T-helper 2 cell treated with Interferon-gamma antibody and Interleukin-4, amounts not matched to agents 5 μg/mL and 100 μg/mL, for 36 hours (primary cell): ENCODE data around the gene POLG.

Experiments
- DNase-seq: peaks from one replicate; pipeline ENCODE4 v3.0.0; 2021; ENCODE audit warnings: low spot score
- H3K27ac Mint-ChIP-seq: one replicate; pipeline ENCODE4 v1.8.0; 2021; ENCODE audit warnings: mild to moderate bottlenecking, mixed read lengths
- H3K27me3 Mint-ChIP-seq: one replicate; pipeline ENCODE4 v1.8.0; 2021; ENCODE audit warnings: low read depth, mixed read lengths
- H3K36me3 Mint-ChIP-seq: one replicate; pipeline ENCODE4 v1.8.0; 2021; ENCODE audit warnings: low read depth, mixed read lengths
- H3K4me1 Mint-ChIP-seq: one replicate; pipeline ENCODE4 v1.8.0; 2021; ENCODE audit warnings: low read depth, mixed read lengths
- H3K4me3 Mint-ChIP-seq: one replicate; pipeline ENCODE4 v1.8.0; 2022; ENCODE audit warnings: mild to moderate bottlenecking, moderate library complexity, mixed read lengths
- H3K9me3 Mint-ChIP-seq: one replicate; pipeline ENCODE4 v1.8.0; 2021; ENCODE audit warnings: mixed read lengths

Gene POLG

DNA sequence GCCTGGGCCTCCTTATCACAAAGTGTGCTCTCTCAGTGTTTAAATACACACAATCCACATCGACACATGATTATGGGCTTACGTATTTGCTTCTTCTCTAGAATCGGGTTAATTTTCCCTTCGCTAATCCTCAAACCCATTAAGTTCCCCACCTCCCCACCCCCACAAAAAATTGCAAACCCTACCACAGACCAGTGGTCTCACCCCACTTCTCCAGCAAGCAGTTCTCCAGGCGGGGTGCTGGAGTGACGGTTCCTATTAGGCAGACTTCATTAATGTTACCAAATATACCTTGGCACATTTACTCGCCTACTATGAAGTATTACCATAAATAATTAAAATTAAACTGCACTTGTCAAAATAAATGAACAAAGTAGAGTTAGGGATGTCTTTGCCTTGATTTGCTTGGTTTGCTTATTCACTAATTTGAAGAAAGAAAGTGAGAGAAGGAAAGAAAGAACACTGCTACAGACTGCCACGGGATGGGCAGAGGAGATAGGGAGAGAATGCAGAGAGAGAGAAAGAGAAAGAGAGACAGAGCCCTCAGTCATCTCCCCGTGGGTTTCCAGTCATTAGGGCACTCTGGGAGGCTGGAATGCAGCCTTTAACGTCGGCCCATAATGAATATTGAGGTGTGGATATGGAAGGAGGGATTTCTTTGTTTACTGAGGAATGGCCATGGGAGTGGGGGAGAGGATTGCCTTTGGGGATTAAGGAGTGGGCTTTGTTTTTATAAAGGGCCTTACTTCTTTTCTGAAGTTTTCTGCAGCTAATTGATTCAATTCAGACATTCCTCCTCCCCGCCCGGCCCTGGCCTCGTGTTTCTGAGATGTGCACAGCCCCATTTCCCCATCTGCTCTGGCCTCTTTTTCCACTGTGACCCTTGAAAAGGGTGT lies 39.7 kb upstream of the POLG start:
- Mint-ChIP-seq H3K27me3 (peaks cover 88% of the 10 kb centered on the region), H3K4me1 (no peaks in the 10 kb centered on the region), H3K27ac (no peak overlapping the region), H3K4me3 (no peak overlapping the region), H3K36me3 (no peaks in the 10 kb centered on the region), H3K9me3 (no peaks in the 10 kb centered on the region)
- no peak for DNase-seq

DNA sequence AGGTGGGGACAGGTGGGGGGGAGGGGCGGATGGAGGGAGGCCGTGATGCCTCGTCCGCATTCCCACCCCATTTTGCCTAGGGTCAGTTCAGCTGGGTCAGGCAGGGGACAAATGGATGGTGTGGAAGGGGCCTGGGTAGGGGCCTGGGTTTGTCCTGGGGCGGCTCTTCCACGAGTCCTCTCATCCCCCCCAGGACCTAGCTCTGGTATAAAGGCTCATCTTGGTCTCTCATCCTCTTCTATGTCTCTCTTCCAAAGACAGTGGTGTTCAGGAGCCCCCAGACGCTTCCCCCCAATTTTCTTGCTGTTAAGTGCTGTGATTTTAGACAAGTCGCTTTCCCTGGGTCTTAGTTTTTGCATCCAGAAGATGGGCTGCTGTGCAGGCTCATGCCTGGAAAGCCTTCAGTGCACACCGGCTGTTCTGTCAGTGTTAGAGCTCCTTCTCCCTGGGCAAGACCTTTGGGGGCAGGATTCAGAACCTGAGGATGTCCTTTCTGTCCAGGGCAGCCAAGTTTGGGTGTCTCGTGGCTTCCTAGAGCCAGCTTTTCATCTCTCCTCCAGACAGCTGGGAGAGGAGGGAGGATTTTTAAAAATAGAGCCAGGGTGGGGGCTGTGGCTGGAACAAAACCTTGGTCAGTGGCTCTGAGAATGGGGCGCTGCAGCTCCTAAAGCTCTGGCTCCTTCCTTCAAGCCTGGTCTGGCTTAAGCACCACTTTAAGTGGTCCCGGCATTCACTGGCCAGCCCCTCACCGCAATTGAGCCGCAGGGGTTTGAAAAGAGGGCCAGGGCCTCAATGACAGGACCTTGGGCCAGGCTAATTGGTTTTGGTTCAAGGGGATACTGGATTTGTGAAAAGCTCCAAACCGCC lies 37.7 kb upstream of the POLG start:
- Mint-ChIP-seq H3K27me3 (peaks cover 84% of the 10 kb centered on the region), H3K36me3 (no peaks in the 10 kb centered on the region), H3K4me1 (peaks cover under 1% of the 10 kb centered on the region), H3K9me3 (no peaks in the 10 kb centered on the region), H3K27ac (no peak overlapping the region), H3K4me3 (no peak overlapping the region)
- DNase-seq: no peak

GRCh38 chr15:89371228-89372044 lies 36.8 kb upstream of the POLG start:
- Mint-ChIP-seq H3K4me1 (peaks cover 3% of the 10 kb centered on the region), H3K27ac (no peak overlapping the region), H3K4me3 (no peak overlapping the region), H3K36me3 (no peaks in the 10 kb centered on the region), H3K27me3 (peaks cover 84% of the 10 kb centered on the region), H3K9me3 (no peaks in the 10 kb centered on the region)
- DNase-seq: no peak

GRCh38 chr15:89370978-89371227 lies 36.3 kb upstream of the POLG start:
- no peak for DNase-seq
- H3K36me3 Mint-ChIP-seq: no peaks in the 10 kb centered on the region
- H3K27me3 Mint-ChIP-seq: peaks cover 85% of the 10 kb centered on the region
- peaks cover 3% of the 10 kb centered on the region for H3K4me1 Mint-ChIP-seq
- no peak overlapping the region for H3K4me3 Mint-ChIP-seq
- no peaks in the 10 kb centered on the region for H3K9me3 Mint-ChIP-seq
- H3K27ac Mint-ChIP-seq: no peak overlapping the region

DNA sequence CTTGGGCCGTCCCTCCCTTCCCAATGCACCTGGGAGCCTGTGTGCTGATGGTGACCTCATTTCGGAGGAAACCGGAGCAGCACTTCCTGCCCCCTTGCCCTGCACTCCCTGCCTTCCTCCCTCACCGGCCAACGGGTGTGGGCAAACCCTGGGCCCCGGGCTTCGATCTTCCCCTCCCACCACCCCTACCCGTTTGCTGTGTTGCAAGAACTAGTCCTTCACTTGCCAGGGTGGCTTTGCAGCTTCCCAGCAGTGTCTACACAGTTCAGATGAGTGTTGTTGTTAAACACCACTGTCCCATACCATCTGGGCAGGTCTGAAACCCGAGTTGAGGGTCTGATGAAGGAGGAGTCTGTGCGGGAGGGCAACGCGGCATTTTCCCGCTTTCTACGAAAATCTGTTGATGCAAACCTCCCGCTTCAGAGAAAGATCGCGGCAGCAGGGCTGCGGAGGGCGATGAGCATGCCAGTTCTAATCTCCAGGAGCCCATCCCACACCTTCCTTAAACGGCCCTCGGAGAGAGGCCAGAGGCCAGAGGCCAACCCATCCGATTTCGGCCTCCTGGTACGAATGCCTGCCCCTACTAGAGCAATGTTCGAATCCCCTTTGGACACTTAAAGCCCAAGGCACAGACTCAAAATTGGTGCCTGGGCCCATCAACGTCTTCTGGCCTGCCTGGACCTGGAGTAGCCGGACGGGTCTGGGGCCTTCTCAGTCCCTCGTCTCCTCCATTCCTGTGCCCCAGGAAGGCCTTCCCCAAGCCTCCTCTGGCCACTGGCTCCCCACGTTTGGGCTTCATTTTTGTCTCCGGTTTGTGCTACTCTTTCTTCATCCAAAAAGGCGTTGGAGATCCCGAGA lies 35.7 kb upstream of the POLG start:
- Mint-ChIP-seq H3K36me3 (no peaks in the 10 kb centered on the region), H3K9me3 (no peaks in the 10 kb centered on the region), H3K4me3 (no peak overlapping the region), H3K27me3 (peaks cover 85% of the 10 kb centered on the region), H3K4me1 (peaks cover 3% of the 10 kb centered on the region), H3K27ac (no peak overlapping the region)
- DNase-seq: no peak

DNA sequence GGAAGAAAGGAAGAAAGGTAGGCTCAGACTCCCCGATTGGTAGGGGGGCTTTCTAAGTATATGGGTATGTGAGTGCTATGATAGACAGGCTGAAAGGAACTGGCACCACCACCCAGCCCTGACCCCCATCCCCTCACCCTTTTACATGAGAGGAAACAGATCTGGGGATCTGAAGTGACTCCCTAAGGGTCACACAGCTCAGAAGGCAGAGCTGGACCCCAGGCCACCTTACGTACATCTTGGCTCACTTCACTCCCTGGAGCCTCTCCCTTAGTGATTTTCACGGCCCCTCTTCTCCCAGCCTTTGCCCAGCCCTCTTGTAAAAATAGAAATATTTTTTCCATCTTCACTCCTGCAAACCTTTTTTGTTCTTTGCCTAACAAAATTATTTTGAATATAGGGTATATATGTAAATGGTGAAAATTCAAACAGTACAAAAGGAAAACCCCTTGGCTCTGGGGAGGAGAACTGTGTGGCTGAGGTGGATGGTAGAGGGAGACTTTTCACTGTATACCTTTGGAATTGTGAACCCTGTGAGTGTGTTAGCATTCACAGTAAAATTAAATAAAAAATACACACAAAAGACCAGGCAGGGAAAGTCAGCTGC lies 34.8 kb upstream of the POLG start:
- H3K9me3 Mint-ChIP-seq: no peaks in the 10 kb centered on the region
- no peak overlapping the region for H3K4me3 Mint-ChIP-seq
- peaks cover 85% of the 10 kb centered on the region for H3K27me3 Mint-ChIP-seq
- H3K27ac Mint-ChIP-seq: no peak overlapping the region
- peaks cover 3% of the 10 kb centered on the region for H3K4me1 Mint-ChIP-seq
- no peak for DNase-seq
- no peaks in the 10 kb centered on the region for H3K36me3 Mint-ChIP-seq

DNA sequence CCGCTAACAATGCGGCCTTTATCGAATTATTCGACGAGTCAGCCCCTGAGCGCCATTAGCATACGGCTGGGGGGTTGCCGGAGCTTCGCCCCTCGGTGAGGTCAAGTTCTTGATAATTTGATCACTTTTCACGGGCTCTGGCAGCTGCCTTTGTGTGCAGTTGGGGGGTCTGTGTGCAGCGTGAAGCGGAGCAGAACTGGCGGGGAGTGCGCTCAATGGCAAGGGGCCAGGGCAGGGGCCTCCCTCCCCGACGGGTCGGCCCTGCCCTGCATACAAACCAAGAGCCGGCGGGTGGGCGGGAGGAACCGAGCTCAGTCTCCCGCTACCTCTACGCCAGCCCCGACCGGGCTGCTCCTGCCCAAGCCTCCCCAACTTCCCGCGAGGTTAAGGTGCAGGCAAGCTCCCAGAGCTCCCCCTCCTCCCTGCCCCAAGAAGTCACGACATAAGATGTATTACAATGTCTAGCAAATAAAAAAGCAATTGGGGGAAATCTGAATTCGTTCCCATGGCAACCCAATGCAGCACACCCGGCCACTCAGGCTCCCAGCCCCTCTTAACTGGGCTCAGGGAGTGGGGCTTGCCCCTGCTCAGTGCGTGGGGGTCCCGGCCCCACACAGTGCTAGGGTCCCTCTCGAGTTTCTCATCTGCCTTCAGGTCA lies 34.1 kb upstream of the POLG start:
- no peaks in the 10 kb centered on the region for H3K9me3 Mint-ChIP-seq
- no peak for DNase-seq
- peaks cover 85% of the 10 kb centered on the region for H3K27me3 Mint-ChIP-seq
- H3K4me1 Mint-ChIP-seq: peaks cover 3% of the 10 kb centered on the region
- H3K36me3 Mint-ChIP-seq: no peaks in the 10 kb centered on the region
- no peak overlapping the region for H3K4me3 Mint-ChIP-seq
- H3K27ac Mint-ChIP-seq: no peak overlapping the region

GRCh38 chr15:89367485-89368451 lies 33.1 kb upstream of the POLG start:
- DNase-seq: no peak
- Mint-ChIP-seq H3K4me3 (peak overlapping the region; percentile 36), H3K9me3 (no peaks in the 10 kb centered on the region), H3K27ac (no peak overlapping the region), H3K27me3 (peaks cover 86% of the 10 kb centered on the region), H3K36me3 (no peaks in the 10 kb centered on the region), H3K4me1 (peaks cover 3% of the 10 kb centered on the region)

DNA sequence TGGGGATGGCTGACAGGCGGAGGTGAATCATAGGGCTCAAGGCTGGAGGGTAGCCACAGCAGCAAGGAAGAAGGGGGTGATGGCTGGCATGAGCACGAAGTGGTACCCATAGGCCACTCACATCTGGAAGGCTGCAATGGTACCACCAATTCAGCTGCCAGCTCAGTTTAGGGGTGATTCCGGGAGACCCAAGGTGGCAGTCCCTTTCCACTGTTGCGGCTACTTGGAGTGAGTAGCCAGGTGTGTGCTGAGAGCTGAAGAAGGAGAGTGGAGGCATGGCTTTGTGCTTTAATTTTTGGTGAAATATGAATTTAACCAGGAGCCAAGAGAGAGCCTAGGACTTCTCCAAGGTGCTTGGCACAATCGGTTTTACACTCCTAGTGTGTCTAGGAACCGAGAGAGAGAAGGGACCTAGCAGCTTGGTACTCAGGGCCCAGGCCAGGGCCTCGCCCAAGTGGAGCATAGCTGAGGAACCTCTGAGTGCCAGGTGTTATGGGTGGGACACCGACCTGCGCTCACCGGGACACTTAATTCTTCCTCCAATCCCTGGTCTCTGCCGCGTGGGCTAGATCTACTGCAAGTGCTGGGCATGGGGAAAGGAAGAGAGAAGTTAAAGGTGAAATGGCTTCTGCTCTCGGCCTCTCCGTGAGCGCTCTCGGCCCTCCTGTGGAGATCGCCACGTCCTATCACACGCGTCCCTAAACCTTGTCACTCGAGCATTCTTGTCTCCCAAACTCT lies 32.2 kb upstream of the POLG start:
- Mint-ChIP-seq H3K9me3 (no peaks in the 10 kb centered on the region), H3K27me3 (peaks cover 81% of the 10 kb centered on the region), H3K4me3 (peak overlapping the region; percentile 36), H3K4me1 (peaks cover 3% of the 10 kb centered on the region), H3K36me3 (no peaks in the 10 kb centered on the region), H3K27ac (no peak overlapping the region)
- no peak for DNase-seq

DNA sequence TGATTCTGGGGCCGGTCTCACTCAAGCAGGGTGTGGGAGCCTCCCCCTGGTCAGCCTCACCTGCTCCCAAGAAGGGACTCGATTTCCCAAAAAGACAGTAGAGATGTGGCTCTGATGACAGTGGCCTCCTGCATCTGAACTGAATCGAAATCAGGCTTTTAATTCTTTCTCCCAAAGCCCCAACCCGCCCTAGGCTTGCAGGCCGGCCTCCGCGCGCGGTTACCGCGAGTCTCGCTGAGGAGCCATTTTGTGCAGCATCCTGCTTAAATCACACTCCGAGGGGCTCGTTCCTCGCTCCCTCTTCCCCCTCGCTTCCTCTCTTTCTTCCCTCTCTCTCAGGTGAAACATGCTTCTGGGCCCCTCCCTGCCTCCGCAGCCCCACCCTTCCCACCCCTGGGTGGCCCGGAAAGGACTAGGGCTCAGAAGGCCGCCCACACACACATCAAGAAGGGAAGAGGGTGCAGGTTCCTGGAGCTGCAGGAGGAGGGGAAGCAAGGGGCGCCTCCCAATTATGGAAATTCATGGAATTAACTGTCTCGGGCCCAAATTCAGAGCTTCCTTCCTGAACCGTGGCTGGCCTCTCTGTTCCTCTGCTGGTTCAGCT lies 30.9 kb upstream of the POLG start:
- Mint-ChIP-seq H3K4me1 (peaks cover 3% of the 10 kb centered on the region), H3K36me3 (no peaks in the 10 kb centered on the region), H3K9me3 (no peaks in the 10 kb centered on the region), H3K4me3 (no peak overlapping the region), H3K27ac (no peak overlapping the region), H3K27me3 (peaks cover 85% of the 10 kb centered on the region)
- DNase-seq: no peak
